ENCODE data around the gene TAC1.

The TAC1 gene

GRCh38 chr7:97735075-97735474, 3.2 kb downstream of the TAC1 start:
- TF ChIP-seq TAF1 (IDR thresholded peaks at IDR 0.05; ENCODE audit: low read depth), result no peak
- TF ChIP-seq RAD21 (IDR thresholded peaks at IDR 0.05; ENCODE audit: low read depth), result no peak
- no peak for TF ChIP-seq EP300 (IDR thresholded peaks at IDR 0.05; ENCODE audit: borderline replicate concordance)
- no peak for TF ChIP-seq FOXM1 (IDR thresholded peaks at IDR 0.05; ENCODE audit: borderline replicate concordance, low read depth)
- TF ChIP-seq NFIC (IDR thresholded peaks at IDR 0.05), result no peak
- no peak for TF ChIP-seq MAX (IDR thresholded peaks at IDR 0.05)
- no peak for TF ChIP-seq YY1 (IDR thresholded peaks at IDR 0.05; ENCODE audit: low read depth)
- no peak for TF ChIP-seq ZBTB7A (IDR thresholded peaks at IDR 0.05; ENCODE audit: low read depth)
- TF ChIP-seq CEBPB (IDR thresholded peaks at IDR 0.05), result no peak
- no peak for TF ChIP-seq USF1 (IDR thresholded peaks at IDR 0.05)
- TF ChIP-seq REST (IDR thresholded peaks at IDR 0.05; ENCODE audit: low read depth), result no peak
- TF ChIP-seq TEAD4 (IDR thresholded peaks at IDR 0.05), result no peak
- no peak for TF ChIP-seq CREB1 (IDR thresholded peaks at IDR 0.05; ENCODE audit: low read depth)
- no peak for TF ChIP-seq TCF12 (IDR thresholded peaks at IDR 0.05; ENCODE audit: low read depth)

GRCh38 chr7:97748482-97748881, 16.6 kb downstream of the TAC1 start:
- TF ChIP-seq RAD21 (IDR thresholded peaks at IDR 0.05; ENCODE audit: low read depth) (no peak), FOXM1 (IDR thresholded peaks at IDR 0.05; ENCODE audit: borderline replicate concordance, low read depth) (no peak), TEAD4 (IDR thresholded peaks at IDR 0.05) (no peak), CREB1 (IDR thresholded peaks at IDR 0.05; ENCODE audit: low read depth) (no peak), USF1 (IDR thresholded peaks at IDR 0.05) (no peak)

GRCh38 chr7:97751566-97751965, 19.7 kb downstream of the TAC1 start:
- TF ChIP-seq NFIC (IDR thresholded peaks at IDR 0.05), result peak; percentile 69
- TF ChIP-seq CEBPB (IDR thresholded peaks at IDR 0.05), result peak; percentile 69
- TF ChIP-seq REST (IDR thresholded peaks at IDR 0.05; ENCODE audit: low read depth), result no peak

GRCh38 chr7:97752215-97752614, 20.3 kb downstream of the TAC1 start:
- TF ChIP-seq TAF1 (IDR thresholded peaks at IDR 0.05; ENCODE audit: low read depth) (no peak), NFIC (IDR thresholded peaks at IDR 0.05) (no peak), MAX (IDR thresholded peaks at IDR 0.05) (no peak), USF1 (IDR thresholded peaks at IDR 0.05) (no peak), RAD21 (IDR thresholded peaks at IDR 0.05; ENCODE audit: low read depth) (no peak), CEBPB (IDR thresholded peaks at IDR 0.05) (no peak), YY1 (IDR thresholded peaks at IDR 0.05; ENCODE audit: low read depth) (no peak), FOXM1 (IDR thresholded peaks at IDR 0.05; ENCODE audit: borderline replicate concordance, low read depth) (no peak), EP300 (IDR thresholded peaks at IDR 0.05; ENCODE audit: borderline replicate concordance) (no peak), REST (IDR thresholded peaks at IDR 0.05; ENCODE audit: low read depth) (no peak), EGR1 (IDR thresholded peaks at IDR 0.05) (no peak), TEAD4 (IDR thresholded peaks at IDR 0.05) (no peak), TCF12 (IDR thresholded peaks at IDR 0.05; ENCODE audit: low read depth) (no peak), CREB1 (IDR thresholded peaks at IDR 0.05; ENCODE audit: low read depth) (no peak), ZBTB7A (IDR thresholded peaks at IDR 0.05; ENCODE audit: low read depth) (no peak)
